GM23338 (cell line): ENCODE data around the gene NME2. TPM values are rescaled to one million over a fixed set of nuclear protein-coding genes. Genes with fewer than 3 reads are reported as not detected.

Experiments
- ATAC-seq: fragments of 200-7000 bp; cut with Tn5 transposase; 3 replicates; pipeline ENCODE4 v1.9.1; 2020
- DNase-seq: peaks from one replicate; pipeline ENCODE4 v3.0.0-alpha.2; 2015; ENCODE audit warnings: low spot score
- H2AFZ ChIP-seq: fragments of 200-600 bp; sonication (generic); 2 replicates; pipeline ENCODE4 v1.8.0; 2016; ENCODE audit warnings: antibody characterized with exemption, mild to moderate bottlenecking, moderate library complexity
- H3F3A ChIP-seq: fragments of 200-600 bp; sonication (generic); replicated peaks from 2 replicates; pipeline ENCODE4 v1.8.0; 2017; ENCODE audit warnings: antibody characterized with exemption, mixed run types, low read depth
- H3K27ac ChIP-seq: fragments of 200-600 bp; sonication (generic); 2 replicates; pipeline ENCODE4 v1.6.1; 2016; ENCODE audit warnings: low read depth
- H3K27me3 ChIP-seq: fragments of 200-600 bp; sonication (generic); 2 replicates; pipeline ENCODE4 v1.8.0; 2016; ENCODE audit warnings: mild to moderate bottlenecking, mixed run types, moderate library complexity; ENCODE audit not compliant: insufficient read depth
- H3K36me3 ChIP-seq: fragments of 200-600 bp; sonication (generic); 2 replicates; pipeline ENCODE4 v1.8.0; 2016; ENCODE audit warnings: mild to moderate bottlenecking; ENCODE audit not compliant: insufficient read depth
- H3K4me1 ChIP-seq: fragments of 200-600 bp; sonication (generic); 2 replicates; pipeline ENCODE4 v1.8.0; 2016; ENCODE audit warnings: mild to moderate bottlenecking, moderate library complexity; ENCODE audit not compliant: insufficient read depth
- H3K4me2 ChIP-seq: fragments of 200-600 bp; sonication (generic); 2 replicates; pipeline ENCODE4 v1.7.1; 2017; ENCODE audit warnings: mixed run types
- H3K4me3 ChIP-seq: fragments of 200-600 bp; sonication (generic); 2 replicates; pipeline ENCODE4 v1.6.1; 2016; ENCODE audit warnings: mixed run types
- H3K79me2 ChIP-seq: fragments of 200-600 bp; sonication (generic); replicated peaks from 2 replicates; pipeline ENCODE4 v1.8.0; 2017; ENCODE audit warnings: mild to moderate bottlenecking; ENCODE audit not compliant: insufficient read depth
- H3K9me2 ChIP-seq: fragments of 200-600 bp; sonication (generic); 2 replicates; pipeline ENCODE4 v1.8.0; 2017; ENCODE audit not compliant: insufficient read depth
- H4K20me1 ChIP-seq: fragments of 200-600 bp; sonication (generic); replicated peaks from 2 replicates; pipeline ENCODE4 v1.8.0; 2017; ENCODE audit warnings: mild to moderate bottlenecking; ENCODE audit not compliant: insufficient read depth
- H3K27ac Mint-ChIP-seq: 2 replicates; pipeline ENCODE4 v1.8.0; 2020; ENCODE audit warnings: inconsistent platforms, mild to moderate bottlenecking, moderate library complexity, mixed read lengths
- H3K27me3 Mint-ChIP-seq: 3 replicates; pipeline ENCODE4 v1.8.0; 2022; ENCODE audit warnings: low read depth, mild to moderate bottlenecking, moderate library complexity, mixed read lengths, inconsistent platforms; ENCODE audit not compliant: insufficient read depth, poor library complexity
- H3K36me3 Mint-ChIP-seq: 3 replicates; pipeline ENCODE4 v1.8.0; 2021; ENCODE audit warnings: low read depth, mild to moderate bottlenecking, inconsistent platforms, moderate library complexity, mixed read lengths
- H3K4me1 Mint-ChIP-seq: 3 replicates; pipeline ENCODE4 v1.8.0; 2020; ENCODE audit warnings: mild to moderate bottlenecking, inconsistent platforms, mixed read lengths
- H3K4me3 Mint-ChIP-seq: 3 replicates; pipeline ENCODE4 v1.8.0; 2021; ENCODE audit warnings: moderate library complexity, mild to moderate bottlenecking, inconsistent platforms, mixed read lengths
- H3K9me3 Mint-ChIP-seq: 3 replicates; pipeline ENCODE4 v1.8.0; 2020; ENCODE audit warnings: moderate library complexity, mild to moderate bottlenecking, inconsistent platforms, mixed read lengths
- CREB1 ChIP-seq: fragments of 250-450 bp; sonication (Bioruptor Pico); IDR thresholded peaks from 2 replicates; pipeline ENCODE4 v1.5.0; 2020; ENCODE audit warnings: low read depth, mild to moderate bottlenecking, moderate library complexity
- ETS1 ChIP-seq: IDR thresholded peaks from 2 replicates; pipeline ENCODE4 v1.6.1; 2016; ENCODE audit warnings: antibody characterized with exemption
- JUNB ChIP-seq: IDR thresholded peaks from one replicate; pipeline ENCODE4 v1.6.1; 2016; ENCODE audit warnings: antibody characterized with exemption; ENCODE audit not compliant: unreplicated experiment
- NANOG ChIP-seq: IDR thresholded peaks from 2 replicates; pipeline ENCODE4 v1.6.1; 2016; ENCODE audit warnings: antibody characterized with exemption, borderline replicate concordance
- POLR2AphosphoS5 ChIP-seq: IDR thresholded peaks from 2 replicates; pipeline ENCODE4 v1.6.1; 2016; ENCODE audit warnings: antibody characterized with exemption, low read depth
- REST ChIP-seq: IDR thresholded peaks from one replicate; pipeline ENCODE4 v1.6.1; 2018; ENCODE audit warnings: antibody characterized with exemption; ENCODE audit not compliant: unreplicated experiment
- STAT1 ChIP-seq: IDR thresholded peaks from one replicate; pipeline ENCODE4 v1.6.1; 2016; ENCODE audit warnings: antibody characterized with exemption; ENCODE audit not compliant: unreplicated experiment
- ZNF114 ChIP-seq: fragments of 250-450 bp; sonication (Bioruptor Pico); IDR thresholded peaks from 2 replicates; pipeline ENCODE4 v1.5.0; 2020; ENCODE audit warnings: mild to moderate bottlenecking, moderate library complexity
- ZNF331 ChIP-seq: fragments of 250-450 bp; sonication (Bioruptor Pico); IDR thresholded peaks from 2 replicates; pipeline ENCODE4 v1.5.0; 2020; ENCODE audit warnings: low read depth, mild to moderate bottlenecking, moderate library complexity
- ZNF462 ChIP-seq: fragments of 250-450 bp; sonication (Bioruptor Pico); IDR thresholded peaks from 2 replicates; pipeline ENCODE4 v1.5.0; 2020; ENCODE audit warnings: mild to moderate bottlenecking, moderate library complexity
- polyA plus RNA-seq: library from polyadenylated mRNA; unstranded; fragments of >200 nt; fragmentation: Nextera tagmentation; extraction: Ambion mirVana; gene quantifications from 2 replicates; pipeline ENCODE4 v1.2.1, GENCODE V29; 2016
- total RNA-seq: library from RNA; depleted of rRNA; stranded (reverse); fragments of >200 nt; shearing (Covaris generic); gene quantifications from 2 replicates; pipeline ENCODE4 v1.2.3, GENCODE V29; 2014
- TF ChIP-seq, protein P1 (sequence below), 2 experiments: fragments of 200-600 bp in 1 of 2; sonication (generic) in 1 of 2; conservative IDR thresholded peaks; 2 replicates each; pipeline versions ENCODE4 v1.5.1 to v1.6.1; 2016 to 2017; ENCODE audit warnings: antibody characterized with exemption in 2 of 2, low read depth in 2 of 2, mild to moderate bottlenecking in 2 of 2, moderate library complexity in 1 of 2

The NME2 gene
- total and polyA plus RNA-seq, 2 experiments from 2014 or later = 667 to 939 TPM

DNA sequence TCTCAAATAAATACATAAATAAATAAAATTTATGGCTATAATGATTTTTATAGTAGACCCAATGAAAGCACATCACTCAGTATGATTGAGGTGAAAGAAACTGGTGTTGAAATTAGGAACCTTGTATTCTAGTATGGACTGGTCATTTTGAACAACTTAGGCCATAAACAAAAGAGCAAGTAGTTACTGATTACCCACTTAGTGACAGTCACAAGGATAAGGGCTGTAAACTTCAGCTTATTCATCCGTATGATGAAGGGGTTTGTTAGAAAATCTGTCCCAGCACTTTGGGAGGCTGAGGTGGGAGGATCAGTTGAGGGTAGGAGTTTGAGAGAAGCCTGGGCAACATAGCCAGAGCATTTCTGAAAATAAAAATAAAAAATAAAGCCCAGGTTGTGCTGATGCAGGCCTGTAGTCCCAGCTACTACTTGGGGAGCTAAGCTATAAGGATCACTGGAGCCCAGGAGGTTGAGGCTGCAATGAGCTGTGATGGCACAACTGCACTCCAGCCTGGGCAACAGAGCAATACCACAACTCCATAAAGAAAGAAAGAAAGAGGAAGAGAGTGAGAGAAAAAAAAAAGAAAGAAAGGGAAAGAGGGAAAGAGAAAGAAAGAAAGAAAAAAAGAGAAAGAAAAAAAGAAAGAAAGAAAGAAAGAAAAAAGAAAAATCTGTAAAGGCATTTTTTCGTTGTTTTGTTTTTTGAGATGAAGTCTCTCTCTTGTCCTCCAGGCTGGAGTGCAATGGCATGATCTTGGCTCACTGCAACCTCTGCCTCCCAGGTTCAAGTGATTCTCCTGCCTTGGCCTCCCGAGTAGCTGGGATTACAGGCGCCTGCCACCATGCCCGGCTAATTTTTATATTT is 41.3 kb upstream of the NME2 start:
- Mint-ChIP-seq H3K4me3 (no peak overlapping the region), H3K4me1 (peaks cover 10% of the 10 kb centered on the region), H3K9me3 (no peaks in the 10 kb centered on the region), H3K27me3 (peaks cover 2% of the 10 kb centered on the region), H3K27ac (no peak overlapping the region), H3K36me3 (no peaks in the 10 kb centered on the region)
- DNase-seq (no peak), ATAC-seq (no peak)
- no peaks in the 10 kb centered on the region for H4K20me1 ChIP-seq
- H3K9me2 ChIP-seq = no peaks in the 10 kb centered on the region
- no peak overlapping the region for H3K27ac ChIP-seq
- H3K79me2 ChIP-seq = no peaks in the 10 kb centered on the region
- H3K4me3 ChIP-seq = no peak overlapping the region
- TF ChIP-seq ETS1 = no peak
- no peak for TF ChIP-seq ZNF331 (CRISPR knock-in tag)
- no peak for TF ChIP-seq REST
- TF ChIP-seq ZNF114 (CRISPR knock-in tag) = no peak
- TF ChIP-seq STAT1 = no peak
- TF ChIP-seq ZNF462 (CRISPR knock-in tag) = no peak
- TF ChIP-seq CREB1 (CRISPR knock-in tag) = no peak
- no peak for TF ChIP-seq JUNB
- TF ChIP-seq POLR2AphosphoS5 = no peak
- TF ChIP-seq, protein P1, sequence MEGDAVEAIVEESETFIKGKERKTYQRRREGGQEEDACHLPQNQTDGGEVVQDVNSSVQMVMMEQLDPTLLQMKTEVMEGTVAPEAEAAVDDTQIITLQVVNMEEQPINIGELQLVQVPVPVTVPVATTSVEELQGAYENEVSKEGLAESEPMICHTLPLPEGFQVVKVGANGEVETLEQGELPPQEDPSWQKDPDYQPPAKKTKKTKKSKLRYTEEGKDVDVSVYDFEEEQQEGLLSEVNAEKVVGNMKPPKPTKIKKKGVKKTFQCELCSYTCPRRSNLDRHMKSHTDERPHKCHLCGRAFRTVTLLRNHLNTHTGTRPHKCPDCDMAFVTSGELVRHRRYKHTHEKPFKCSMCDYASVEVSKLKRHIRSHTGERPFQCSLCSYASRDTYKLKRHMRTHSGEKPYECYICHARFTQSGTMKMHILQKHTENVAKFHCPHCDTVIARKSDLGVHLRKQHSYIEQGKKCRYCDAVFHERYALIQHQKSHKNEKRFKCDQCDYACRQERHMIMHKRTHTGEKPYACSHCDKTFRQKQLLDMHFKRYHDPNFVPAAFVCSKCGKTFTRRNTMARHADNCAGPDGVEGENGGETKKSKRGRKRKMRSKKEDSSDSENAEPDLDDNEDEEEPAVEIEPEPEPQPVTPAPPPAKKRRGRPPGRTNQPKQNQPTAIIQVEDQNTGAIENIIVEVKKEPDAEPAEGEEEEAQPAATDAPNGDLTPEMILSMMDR (conservative IDR thresholded peaks at IDR 0.05; ENCODE audit: low read depth in 2 of 2) = no peak
- TF ChIP-seq NANOG = no peak
- H2AFZ ChIP-seq = no peak overlapping the region; the same call in 1 of the 2 replicates
- H3F3A ChIP-seq = no peaks in the 10 kb centered on the region; the same call in 1 of the 2 replicates
- H3K36me3 ChIP-seq = no peaks in the 10 kb centered on the region
- H3K27me3 ChIP-seq = no peaks in the 10 kb centered on the region
- H3K4me1 ChIP-seq = peaks cover 6% of the 10 kb centered on the region; the same call in 1 of the 2 replicates
- no peak overlapping the region for H3K4me2 ChIP-seq
